ENCODE measurements around the gene BTBD10.
"Not testable (repeated sequence)": the region's sequence is repeated elsewhere in the genome, so short reads cannot be mapped to it uniquely, and the experiment has no call there.

BTBD10 gene

GRCh38 chr11:13445588-13445987 is 17.4 kb downstream of the BTBD10 start:
- TF ChIP-seq CTCF (IDR thresholded peaks at IDR 0.05; ENCODE audit: borderline replicate concordance, insufficient read depth, low read depth, low read length) = no peak

GRCh38 chr11:13440100-13440855 is 22.7 kb downstream of the BTBD10 start:
- no peak for TF ChIP-seq CTCF (IDR thresholded peaks at IDR 0.05; ENCODE audit: borderline replicate concordance, insufficient read depth, low read depth, low read length)
- H3K4me3 ChIP-seq (ENCODE audit: low read depth, low read length) = no peak overlapping the region

More at GRCh38 chr11:13445588-13445987, 17.4 kb downstream of the BTBD10 start:
- H3K4me3 ChIP-seq (ENCODE audit: low read depth, low read length) = no peak overlapping the region

GRCh38 chr11:13438291-13438690 is 24.7 kb downstream of the BTBD10 start:
- TF ChIP-seq CTCF (IDR thresholded peaks at IDR 0.05; ENCODE audit: borderline replicate concordance, insufficient read depth, low read depth, low read length) = no peak
- no peak overlapping the region for H3K4me3 ChIP-seq (ENCODE audit: low read depth, low read length)

- not testable (repeated sequence) for H3K4me3 ChIP-seq (ENCODE audit: low read depth, low read length)
These were observed 26.2 kb downstream of the BTBD10 start for GRCh38 chr11:13436836-13437235.

GRCh38 chr11:13434247-13435205 is 28.5 kb downstream of the BTBD10 start:
- H3K4me3 ChIP-seq (ENCODE audit: low read depth, low read length) = no peak overlapping the region

GRCh38 chr11:13433437-13433836 is 29.6 kb downstream of the BTBD10 start:
- H3K4me3 ChIP-seq (ENCODE audit: low read depth, low read length) = no peak overlapping the region

More at GRCh38 chr11:13434247-13435205, 28.5 kb downstream of the BTBD10 start:
- no peak for TF ChIP-seq CTCF (IDR thresholded peaks at IDR 0.05; ENCODE audit: borderline replicate concordance, insufficient read depth, low read depth, low read length)

More at GRCh38 chr11:13433437-13433836, 29.6 kb downstream of the BTBD10 start:
- no peak for TF ChIP-seq CTCF (IDR thresholded peaks at IDR 0.05; ENCODE audit: borderline replicate concordance, insufficient read depth, low read depth, low read length)

Measured in GM12875 (cell line).